22Rv1 (cell line): ENCODE data around the gene CHRDL2.

Experiments used
- H3K27ac ChIP-seq: fragments of 450-650 bp; 2 replicates; pipeline ENCODE4 v1.5.1; 2017
- CTCF ChIP-seq: fragments of 450-650 bp; IDR thresholded peaks from 2 replicates; pipeline ENCODE4 v1.5.1; 2017; ENCODE audit warnings: mild to moderate bottlenecking
- ZFX ChIP-seq: fragments of 450-650 bp; IDR thresholded peaks from 2 replicates; pipeline ENCODE4 v1.6.1; 2017; ENCODE audit warnings: antibody characterized with exemption, borderline replicate concordance

The CHRDL2 gene

DNA sequence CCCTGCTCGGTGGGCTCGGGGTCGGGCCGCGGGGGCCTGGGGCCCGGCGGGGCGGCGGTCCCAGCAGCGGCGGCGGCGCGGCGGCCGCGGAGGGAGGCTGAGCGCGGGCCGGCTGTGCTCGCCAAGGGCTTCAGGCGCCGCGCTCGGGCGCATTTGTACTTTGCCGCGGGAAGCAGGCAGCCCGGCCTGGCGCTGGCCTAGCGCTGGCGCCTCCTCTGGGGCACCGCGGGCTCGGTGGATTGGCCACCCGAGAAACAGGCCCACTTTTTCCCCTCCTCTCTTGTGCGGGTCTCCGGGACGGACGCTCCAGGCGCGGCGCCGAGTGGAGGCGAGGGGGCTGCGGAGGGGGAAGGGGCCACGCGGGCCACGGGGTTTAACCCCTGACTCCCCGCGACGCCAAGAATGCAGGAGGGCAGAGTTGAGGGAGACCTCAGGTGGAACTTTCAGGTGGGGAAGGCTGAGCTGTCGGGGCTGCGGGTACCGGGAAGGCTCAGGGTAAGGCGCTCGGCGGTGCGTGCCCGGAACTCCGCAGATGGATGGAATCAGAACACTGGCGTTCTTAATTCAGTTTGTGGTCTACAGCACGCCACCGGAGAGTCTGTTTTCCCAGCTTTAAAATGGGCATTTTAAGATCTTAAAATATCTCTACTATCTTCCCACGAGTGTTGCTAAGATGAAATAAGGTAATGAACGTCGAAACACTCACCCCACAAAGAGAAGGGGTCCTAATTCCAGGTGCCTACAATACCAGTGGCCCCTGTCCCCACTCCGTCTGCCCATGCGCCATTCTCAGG lies at the start of gene CHRDL2:
Gene CHRDL2, minus strand, starts transcription at position 126 of the 794 bp plus-strand sequence. CDS start 538 bp downstream, outside the sequence.
- TF ChIP-seq ZFX (no peak), CTCF (no peak)
- no peak within 1 kb of the TSS for H3K27ac ChIP-seq

- H3K27ac ChIP-seq: no peak overlapping the region
- TF ChIP-seq ZFX (no peak), CTCF (no peak)
Measured at GRCh38 chr11:74780248-74781005, 49.2 kb upstream of the CHRDL2 start.

- H3K27ac ChIP-seq: no peak overlapping the region
- no peak for TF ChIP-seq CTCF
- no peak for TF ChIP-seq ZFX
Measured at GRCh38 chr11:74778581-74778980, 47.4 kb upstream of the CHRDL2 start.

GRCh38 chr11:74777877-74778276 lies 46.7 kb upstream of the CHRDL2 start:
- no peak for TF ChIP-seq CTCF
- TF ChIP-seq ZFX: no peak
- H3K27ac ChIP-seq: no peak overlapping the region

DNA sequence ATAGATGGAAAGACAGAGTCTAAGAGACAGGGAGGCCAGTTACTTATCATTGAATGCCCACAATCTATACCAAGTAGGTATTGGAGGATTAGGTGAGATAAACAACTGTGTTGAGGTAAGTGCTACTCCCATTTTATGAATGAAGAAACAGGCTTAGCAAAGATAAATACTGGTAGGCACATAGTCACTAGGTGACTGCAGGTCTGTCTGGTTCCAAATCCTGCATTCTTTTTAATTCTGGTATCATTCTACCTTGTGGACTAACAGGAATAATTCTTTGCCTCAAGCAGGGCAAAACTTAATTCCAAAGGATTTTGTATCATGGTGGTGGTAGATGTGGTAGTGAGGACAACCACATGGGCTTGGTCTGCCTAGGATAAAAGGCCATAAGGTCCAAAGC lies 45.8 kb upstream of the CHRDL2 start:
- TF ChIP-seq ZFX (no peak), CTCF (no peak)
- no peak overlapping the region for H3K27ac ChIP-seq

DNA sequence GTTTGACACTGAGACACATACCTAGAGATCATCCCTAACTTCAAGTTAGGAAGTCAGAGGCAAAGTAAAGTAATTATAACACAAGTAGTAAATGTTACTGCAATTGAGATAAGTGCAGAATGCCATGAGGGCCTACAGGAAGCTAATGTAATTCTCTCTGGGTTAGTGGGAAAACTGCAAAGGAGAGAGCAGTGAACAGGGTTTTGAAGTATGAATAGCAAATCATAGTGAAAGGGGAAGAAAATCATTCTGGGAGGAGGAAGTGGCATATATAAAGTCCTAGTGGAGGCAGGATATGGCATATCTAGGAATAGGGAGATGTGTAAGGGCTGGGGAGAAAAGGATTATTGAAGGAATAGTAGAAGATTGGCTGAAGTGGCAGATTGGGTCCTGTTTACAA lies 45.3 kb upstream of the CHRDL2 start:
- no peak overlapping the region for H3K27ac ChIP-seq
- no peak for TF ChIP-seq ZFX
- no peak for TF ChIP-seq CTCF

DNA sequence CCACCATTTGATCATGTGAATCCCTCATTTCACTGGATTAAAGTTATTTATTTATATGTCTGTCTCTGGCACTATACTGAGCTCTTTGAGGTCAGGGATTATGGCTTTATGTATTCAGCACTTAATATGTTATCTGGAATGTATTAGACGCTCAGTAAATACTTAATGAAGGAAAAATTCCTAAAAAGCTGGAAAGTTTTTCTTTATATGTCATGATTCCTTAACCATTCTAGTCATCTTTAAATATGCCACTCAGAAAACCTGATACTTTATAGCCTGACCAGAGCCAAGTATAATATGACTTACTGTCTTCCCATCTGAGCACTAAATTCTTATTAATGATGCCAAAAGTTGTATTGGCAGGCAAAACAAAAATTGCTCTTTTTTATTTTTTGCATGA lies 44.5 kb upstream of the CHRDL2 start:
- no peak for TF ChIP-seq CTCF
- no peak for TF ChIP-seq ZFX
- H3K27ac ChIP-seq: no peak overlapping the region
